HG02981 (cell line): ENCODE measurements around the gene HJV.

Experiments used
- ATAC-seq: cut with Tn5 transposase; IDR thresholded peaks from one replicate; pipeline ENCODE4 v1.9.1; 2021; ENCODE audit warnings: mild to moderate bottlenecking, moderate library complexity; ENCODE audit not compliant: unreplicated experiment

The HJV gene

GRCh38 chr1:145978854-145979745 lies 42.4 kb downstream of the HJV start:
- peak; percentile 91 for ATAC-seq

- no peak for ATAC-seq
Measured at GRCh38 chr1:145978471-145978853, 43.1 kb downstream of the HJV start.

DNA sequence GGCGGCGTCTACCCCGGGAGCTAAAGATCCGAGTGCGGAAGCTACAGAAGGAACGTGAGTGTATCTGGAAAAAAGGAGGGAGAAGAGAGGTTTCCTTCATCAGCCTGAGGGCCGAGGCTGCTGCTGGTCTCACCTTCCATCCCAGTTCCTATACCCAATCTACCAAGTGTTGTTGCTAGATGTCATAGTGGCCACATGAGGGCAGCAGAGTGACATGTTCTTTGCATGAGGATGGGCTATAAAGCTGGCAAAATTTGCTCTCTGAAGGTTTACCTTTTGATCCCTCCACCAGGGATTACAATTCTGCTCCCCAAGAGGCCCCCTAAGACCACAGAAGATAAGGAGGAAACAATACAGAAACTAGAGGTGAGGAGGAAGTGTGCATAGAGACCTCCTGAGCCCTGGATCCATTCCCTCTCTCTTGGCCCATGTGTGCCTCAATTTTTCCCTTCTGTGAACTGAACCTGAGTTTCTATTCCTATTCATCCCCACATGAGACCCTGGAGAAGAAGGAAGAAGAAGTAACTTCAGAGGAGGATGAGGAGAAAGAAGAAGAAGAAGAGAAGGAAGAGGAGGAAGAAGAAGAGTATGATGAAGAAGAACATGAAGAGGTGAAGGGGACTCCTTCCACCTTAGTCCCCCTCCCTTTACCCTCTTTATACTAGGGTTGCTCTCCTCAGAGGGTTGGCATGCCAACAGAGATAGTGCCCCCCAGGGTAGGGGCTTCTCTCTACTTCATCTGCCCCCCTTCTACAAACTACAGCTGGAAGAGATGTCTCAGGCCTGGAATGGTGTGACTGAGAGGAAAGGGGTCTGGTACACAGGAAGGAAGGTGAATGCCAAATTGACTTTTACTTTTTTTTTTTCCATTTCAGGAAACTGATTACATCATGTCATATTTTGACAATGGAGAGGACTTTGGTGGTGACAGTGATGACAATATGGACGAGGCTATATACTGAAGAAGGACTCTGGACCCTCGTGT lies 43.8 kb downstream of the HJV start:
- ATAC-seq: no peak

GRCh38 chr1:145977016-145977415 lies 44.5 kb downstream of the HJV start:
- ATAC-seq: no peak

GRCh38 chr1:145975216-145975615 lies 46.3 kb downstream of the HJV start:
- no peak for ATAC-seq

GRCh38 chr1:145974721-145975120 lies 46.8 kb downstream of the HJV start:
- ATAC-seq: no peak

GRCh38 chr1:145972580-145972979 lies 49.0 kb downstream of the HJV start:
- ATAC-seq: no peak
